GM06990 (cell line): Measurements from ENCODE around the gene PODNL1.
A peak's percentile ranks its signal among the peaks of the same experiment; 100 is the strongest.

Experiments
- DNase-seq: peaks from one replicate; pipeline ENCODE4 v3.0.0-alpha.2; 2011; ENCODE audit not compliant: insufficient read length; ENCODE audit errors: extremely low read depth
- H3K27me3 ChIP-seq: replicated peaks from 2 replicates; pipeline ENCODE4 v1.6.0; 2011; ENCODE audit warnings: low read length; ENCODE audit not compliant: control insufficient read depth, insufficient read depth
- H3K36me3 ChIP-seq: 2 replicates; pipeline ENCODE4 v1.5.1; 2011; ENCODE audit warnings: low read length; ENCODE audit not compliant: control insufficient read depth, insufficient read depth
- H3K4me3 ChIP-seq: replicated peaks from 2 replicates; pipeline ENCODE4 v1.5.1; 2011; ENCODE audit warnings: low read depth, mild to moderate bottlenecking, control low read depth, low read length
- CTCF ChIP-seq: IDR thresholded peaks from 2 replicates; pipeline ENCODE4 v1.5.1; 2011; ENCODE audit warnings: low read length, control low read depth, mild to moderate bottlenecking, inconsistent platforms; ENCODE audit not compliant: insufficient read depth, poor library complexity, severe bottlenecking

Gene PODNL1

GRCh38 chr19:13906521-13906904, 31.7 kb downstream of the PODNL1 start:
- no peak for DNase-seq
- H3K27me3 ChIP-seq, result no peaks in the 10 kb centered on the region

GRCh38 chr19:13905634-13906520, 32.3 kb downstream of the PODNL1 start, which contains the start of the genes BRME1 and CC2D1A:
Gene BRME1, minus strand, starts transcription at chr19:13906117. Its CDS starts 1,225 bp downstream, at chr19:13904892.
Gene CC2D1A, plus strand, starts transcription at chr19:13906201. Its CDS starts 241 bp downstream, at chr19:13906442.
- Histone ChIP-seq H3K36me3 (no peaks in the 10 kb centered on the region; the same call in 1 of the 2 replicates), H3K27me3 (no peaks in the 10 kb centered on the region), H3K4me3 (peak within 1 kb of the TSS; percentile 83)
- no peak for TF ChIP-seq CTCF
- peak; percentile 95 for DNase-seq

More at GRCh38 chr19:13906521-13906904, 31.7 kb downstream of the PODNL1 start:
- TF ChIP-seq CTCF, result no peak
- Histone ChIP-seq H3K4me3 (peak overlapping the region; percentile 83), H3K36me3 (no peaks in the 10 kb centered on the region; the same call in 1 of the 2 replicates)

GRCh38 chr19:13902993-13903555, 35.1 kb downstream of the PODNL1 start:
- Histone ChIP-seq H3K27me3 (no peaks in the 10 kb centered on the region), H3K36me3 (no peaks in the 10 kb centered on the region), H3K4me3 (no peak overlapping the region)
- no peak for DNase-seq
- TF ChIP-seq CTCF, result peak; percentile 45

- TF ChIP-seq CTCF, result no peak
- no peak for DNase-seq
- H3K4me3 ChIP-seq, result no peak overlapping the region
- no peaks in the 10 kb centered on the region for H3K27me3 ChIP-seq
- H3K36me3 ChIP-seq, result no peaks in the 10 kb centered on the region
Measured at GRCh38 chr19:13899912-13900584, 38.2 kb downstream of the PODNL1 start.

GRCh38 chr19:13899393-13899792, 38.8 kb downstream of the PODNL1 start:
- no peak for DNase-seq
- TF ChIP-seq CTCF, result no peak
- Histone ChIP-seq H3K27me3 (no peaks in the 10 kb centered on the region), H3K36me3 (no peaks in the 10 kb centered on the region), H3K4me3 (no peak overlapping the region)
